Smooth muscle cell (in vitro differentiated cells): Measurements from ENCODE around the gene XPOT. TPM values are rescaled to one million over a fixed set of nuclear protein-coding genes. Genes with fewer than 3 reads are reported as not detected.

Source experiments
- DNase-seq: peaks from one replicate; lab custom pipeline; 2025; ENCODE audit not compliant: unreplicated experiment; lab: John Stamatoyannopoulos, UW
- H2AFZ ChIP-seq: fragments of 200-600 bp; sonication (generic); 2 replicates; pipeline ENCODE4 v1.6.0; 2016; ENCODE audit warnings: antibody characterized with exemption, low read depth, mild to moderate bottlenecking
- H3F3A ChIP-seq: fragments of 200-600 bp; sonication (generic); 2 replicates; pipeline ENCODE4 v1.6.0; 2017; ENCODE audit warnings: antibody characterized with exemption, low read depth
- H3K27ac ChIP-seq: fragments of 200-600 bp; sonication (generic); 2 replicates; pipeline ENCODE4 v1.5.1; 2016; ENCODE audit warnings: low read depth, mild to moderate bottlenecking
- H3K27me3 ChIP-seq: fragments of 200-600 bp; sonication (generic); 2 replicates; pipeline ENCODE4 v1.6.1; 2016; ENCODE audit warnings: low read depth, mild to moderate bottlenecking
- H3K36me3 ChIP-seq: fragments of 200-600 bp; sonication (generic); 2 replicates; pipeline ENCODE4 v1.5.1; 2016; ENCODE audit warnings: low read depth
- H3K4me1 ChIP-seq: fragments of 200-600 bp; sonication (generic); 2 replicates; pipeline ENCODE4 v1.5.1; 2016; ENCODE audit warnings: low read depth
- H3K4me2 ChIP-seq: fragments of 200-600 bp; sonication (generic); 2 replicates; pipeline ENCODE4 v1.6.0; 2016; ENCODE audit warnings: mild to moderate bottlenecking
- H3K4me3 ChIP-seq: fragments of 200-600 bp; sonication (generic); 2 replicates; pipeline ENCODE4 v1.5.1; 2016; ENCODE audit warnings: mild to moderate bottlenecking
- H3K79me2 ChIP-seq: fragments of 200-600 bp; sonication (generic); 2 replicates; pipeline ENCODE4 v1.6.0; 2016; ENCODE audit warnings: low read depth, mild to moderate bottlenecking
- H3K9ac ChIP-seq: fragments of 200-600 bp; sonication (generic); 2 replicates; pipeline ENCODE4 v1.6.0; 2016; ENCODE audit warnings: low read depth
- H3K9me3 ChIP-seq: fragments of 200-600 bp; sonication (generic); replicated peaks from 2 replicates; pipeline ENCODE4 v1.5.1; 2016; ENCODE audit warnings: low read depth
- H4K20me1 ChIP-seq: fragments of 200-600 bp; sonication (generic); 2 replicates; pipeline ENCODE4 v1.6.0; 2016; ENCODE audit warnings: low read depth
- WGBS: methylation state at CpG from one replicate; pipeline ENCODE4 v1.1.7; 2016; ENCODE audit warnings: low lambda C conversion rate; 5-methylcytosine and 5-hydroxymethylcytosine counted together
- polyA plus RNA-seq: library from polyadenylated mRNA; unstranded; fragments of >200 nt; fragmentation: Nextera tagmentation; extraction: Ambion mirVana; gene quantifications from 2 replicates; pipeline ENCODE4 v1.2.1, GENCODE V29; 2016
- total RNA-seq: library from RNA; depleted of rRNA; stranded (reverse); fragments of >200 nt; gene quantifications from 2 replicates; pipeline ENCODE4 v1.2.3, GENCODE V29; 2014
- TF ChIP-seq, protein P1 (sequence below): fragments of 200-600 bp; sonication (generic); IDR thresholded peaks from 2 replicates; pipeline ENCODE4 v1.5.1; 2017; ENCODE audit warnings: borderline replicate concordance, mild to moderate bottlenecking, antibody characterized with exemption; ENCODE audit not compliant: insufficient read depth, poor library complexity, severe bottlenecking

The XPOT gene
- total and polyA plus RNA-seq, 2 experiments from 2014 or later: 42.9 to 70.7 TPM

DNA sequence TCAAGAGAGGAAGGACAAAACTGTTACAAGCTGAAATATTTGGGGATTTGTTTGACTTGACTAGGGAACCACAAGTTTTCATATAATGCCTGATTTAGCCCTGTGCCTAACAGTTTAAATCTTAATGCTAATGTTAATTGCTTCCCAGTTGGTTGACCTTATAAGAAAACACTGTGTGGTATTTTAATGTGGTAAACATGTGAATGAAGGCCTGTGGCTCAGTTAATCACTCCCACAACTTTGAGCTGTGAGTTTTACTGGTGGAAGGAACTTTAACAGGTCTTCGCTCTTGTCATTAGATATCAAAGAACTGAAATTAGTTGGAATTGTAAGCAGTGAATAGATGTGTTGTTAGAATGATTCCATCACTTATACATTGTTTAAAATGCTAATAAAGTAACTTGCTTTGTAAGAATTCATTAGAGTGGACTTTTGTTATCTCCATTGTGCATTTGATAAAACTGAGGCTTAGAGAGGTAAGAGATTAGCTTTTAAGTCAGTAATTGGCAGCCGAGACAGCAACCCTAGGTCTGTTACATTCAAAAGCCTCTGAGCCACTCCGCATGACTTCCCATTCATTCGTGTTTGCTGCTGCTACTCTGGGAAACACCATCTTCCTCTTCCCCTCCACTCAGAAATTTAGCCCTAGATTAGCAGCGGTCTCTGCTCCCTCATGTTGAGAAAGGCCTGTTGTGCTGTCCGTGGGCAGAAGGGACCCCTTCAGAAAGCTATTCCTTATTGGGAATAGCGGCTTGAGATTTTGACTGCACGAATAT lies 46.7 kb downstream of the XPOT start:
- H4K20me1 ChIP-seq: peaks cover 19% of the 10 kb centered on the region
- peaks cover 29% of the 10 kb centered on the region for H3K79me2 ChIP-seq
- peak overlapping the region; percentile 100 for H3K27ac ChIP-seq
- H3K9ac ChIP-seq: peak overlapping the region; percentile 100
- peak overlapping the region; percentile 78 for H2AFZ ChIP-seq
- H3K27me3 ChIP-seq: no peaks in the 10 kb centered on the region
- no peaks in the 10 kb centered on the region for H3K36me3 ChIP-seq
- no peaks in the 10 kb centered on the region for H3K9me3 ChIP-seq
- WGBS: 13% methylated on average over 8 of the region's 8 CpGs
- DNase-seq: no peak
- peaks cover 20% of the 10 kb centered on the region for H3K4me1 ChIP-seq
- peaks cover 23% of the 10 kb centered on the region for H3F3A ChIP-seq
- H3K4me2 ChIP-seq: peak overlapping the region; percentile 96
- TF ChIP-seq, protein P1, sequence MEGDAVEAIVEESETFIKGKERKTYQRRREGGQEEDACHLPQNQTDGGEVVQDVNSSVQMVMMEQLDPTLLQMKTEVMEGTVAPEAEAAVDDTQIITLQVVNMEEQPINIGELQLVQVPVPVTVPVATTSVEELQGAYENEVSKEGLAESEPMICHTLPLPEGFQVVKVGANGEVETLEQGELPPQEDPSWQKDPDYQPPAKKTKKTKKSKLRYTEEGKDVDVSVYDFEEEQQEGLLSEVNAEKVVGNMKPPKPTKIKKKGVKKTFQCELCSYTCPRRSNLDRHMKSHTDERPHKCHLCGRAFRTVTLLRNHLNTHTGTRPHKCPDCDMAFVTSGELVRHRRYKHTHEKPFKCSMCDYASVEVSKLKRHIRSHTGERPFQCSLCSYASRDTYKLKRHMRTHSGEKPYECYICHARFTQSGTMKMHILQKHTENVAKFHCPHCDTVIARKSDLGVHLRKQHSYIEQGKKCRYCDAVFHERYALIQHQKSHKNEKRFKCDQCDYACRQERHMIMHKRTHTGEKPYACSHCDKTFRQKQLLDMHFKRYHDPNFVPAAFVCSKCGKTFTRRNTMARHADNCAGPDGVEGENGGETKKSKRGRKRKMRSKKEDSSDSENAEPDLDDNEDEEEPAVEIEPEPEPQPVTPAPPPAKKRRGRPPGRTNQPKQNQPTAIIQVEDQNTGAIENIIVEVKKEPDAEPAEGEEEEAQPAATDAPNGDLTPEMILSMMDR: no peak
- H3K4me3 ChIP-seq: peak overlapping the region; percentile 95

DNA sequence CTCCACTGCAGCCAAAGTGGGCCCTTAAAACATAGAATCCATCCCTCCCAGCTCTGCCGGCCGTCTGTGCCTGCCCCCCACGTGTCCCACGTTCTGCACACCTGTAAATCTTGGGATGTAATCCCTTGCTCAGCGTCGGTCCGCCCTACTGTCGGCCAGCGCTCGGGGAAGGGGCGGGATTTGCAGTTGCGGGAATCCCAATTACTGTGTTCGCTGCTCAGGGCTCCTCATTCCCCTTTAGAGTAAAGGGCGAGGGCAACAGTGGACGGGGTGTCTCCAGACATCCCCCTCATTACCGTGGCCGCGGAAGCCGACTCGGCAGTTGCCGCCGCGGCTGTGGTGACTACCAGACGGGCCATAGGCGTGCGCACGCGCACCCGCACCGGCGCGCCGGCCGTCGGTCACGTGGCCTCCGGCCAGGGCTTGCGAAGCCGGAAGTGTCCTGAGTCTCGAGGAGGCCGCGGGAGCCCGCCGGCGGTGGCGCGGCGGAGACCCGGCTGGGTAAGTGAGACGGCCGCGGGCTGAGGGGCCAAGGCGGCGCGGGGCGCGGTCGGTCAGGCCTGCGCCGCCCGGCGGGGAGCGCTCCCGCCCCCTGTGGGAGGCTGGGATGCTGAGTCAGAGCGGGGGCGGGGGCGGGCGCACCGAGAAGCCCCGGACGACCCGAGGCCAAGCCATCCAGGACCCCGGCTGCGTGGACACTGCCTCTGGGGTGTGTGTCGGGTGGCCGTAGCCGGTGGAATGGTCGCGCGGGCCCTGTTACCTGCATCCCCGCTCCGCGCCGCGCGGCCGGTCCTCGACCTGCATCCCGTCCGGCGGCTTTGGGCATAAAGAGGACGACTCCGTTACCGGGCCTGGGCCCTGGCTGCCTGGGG lies 47.7 kb downstream of the XPOT start, which contains the start of gene TBK1:
Gene TBK1, plus strand, starts transcription at position 434 of the 872 bp plus-strand sequence. CDS start 3,751 bp downstream, outside the sequence.
- under 1% methylated on average over 74 of the region's 94 CpGs for WGBS
- peaks cover 39% of the 10 kb centered on the region for H3K79me2 ChIP-seq
- TF ChIP-seq, protein P1: no peak

DNA sequence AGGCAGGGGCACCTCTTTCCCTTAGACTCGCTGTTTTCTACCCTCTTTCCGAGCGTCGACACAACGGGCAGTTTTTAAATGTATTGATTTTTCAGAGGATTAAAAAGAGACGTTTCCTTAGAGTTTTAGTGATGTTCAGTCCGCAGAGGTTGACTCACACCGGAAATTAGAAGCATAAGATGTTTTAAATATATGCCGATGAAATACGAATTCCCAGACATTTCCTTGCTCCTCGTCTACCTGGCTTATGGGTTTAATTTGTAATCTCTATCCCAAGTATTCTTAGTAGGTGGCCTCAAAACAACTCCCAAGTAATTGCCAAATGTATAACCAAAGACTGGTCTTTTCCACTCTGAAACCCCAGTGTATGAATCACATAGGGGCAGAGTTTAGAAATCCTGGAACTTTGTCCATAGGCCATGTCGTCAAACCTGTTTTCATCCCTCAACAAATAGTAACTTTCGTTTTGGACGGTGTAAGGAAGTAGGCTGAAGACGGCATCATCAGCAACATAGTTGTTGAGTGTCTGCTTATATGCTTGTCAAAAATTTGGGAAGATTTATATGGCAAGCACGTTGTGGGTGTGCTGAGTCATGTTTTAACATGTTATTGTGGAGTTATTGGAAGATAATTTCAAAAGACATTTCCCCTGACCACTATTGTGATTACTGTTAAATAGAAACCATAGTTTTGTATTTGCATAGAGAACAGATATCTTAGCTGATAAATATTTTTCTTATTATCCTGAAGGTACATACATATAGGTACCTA lies 48.6 kb downstream of the XPOT start:
- peaks cover 48% of the 10 kb centered on the region for H3K79me2 ChIP-seq
- TF ChIP-seq, protein P1: no peak
- 2% methylated on average over 16 of the region's 16 CpGs for WGBS
- peaks cover 23% of the 10 kb centered on the region for H3K4me1 ChIP-seq
- H3K27me3 ChIP-seq: no peaks in the 10 kb centered on the region
- no peak for DNase-seq
- H3K9me3 ChIP-seq: no peaks in the 10 kb centered on the region
- peaks cover 23% of the 10 kb centered on the region for H3F3A ChIP-seq
- peak overlapping the region; percentile 83 for H2AFZ ChIP-seq
- H3K27ac ChIP-seq: peak overlapping the region; percentile 100
- no peaks in the 10 kb centered on the region for H3K36me3 ChIP-seq
- peaks cover 32% of the 10 kb centered on the region for H4K20me1 ChIP-seq
- peak overlapping the region; percentile 100 for H3K9ac ChIP-seq
- H3K4me3 ChIP-seq: peak overlapping the region; percentile 95
- H3K4me2 ChIP-seq: peak overlapping the region; percentile 96

More for the DNA sequence above, 47.7 kb downstream of the XPOT start, which contains the start of gene TBK1:
- Histone ChIP-seq H3K27me3 (no peaks in the 10 kb centered on the region), H2AFZ (peak within 1 kb of the TSS; percentile 83), H3K27ac (peak within 1 kb of the TSS; percentile 100), H3K36me3 (no peaks in the 10 kb centered on the region), H3K9me3 (no peaks in the 10 kb centered on the region), H3K4me1 (peaks cover 23% of the 10 kb centered on the region), H3K4me2 (peak within 1 kb of the TSS; percentile 96), H3F3A (peaks cover 23% of the 10 kb centered on the region), H3K4me3 (peak within 1 kb of the TSS; percentile 95), H3K9ac (peak within 1 kb of the TSS; percentile 100), H4K20me1 (peaks cover 24% of the 10 kb centered on the region)
- peak; percentile 59 for DNase-seq
